Measurements from ENCODE around the gene PREX1.

PREX1 gene

DNA sequence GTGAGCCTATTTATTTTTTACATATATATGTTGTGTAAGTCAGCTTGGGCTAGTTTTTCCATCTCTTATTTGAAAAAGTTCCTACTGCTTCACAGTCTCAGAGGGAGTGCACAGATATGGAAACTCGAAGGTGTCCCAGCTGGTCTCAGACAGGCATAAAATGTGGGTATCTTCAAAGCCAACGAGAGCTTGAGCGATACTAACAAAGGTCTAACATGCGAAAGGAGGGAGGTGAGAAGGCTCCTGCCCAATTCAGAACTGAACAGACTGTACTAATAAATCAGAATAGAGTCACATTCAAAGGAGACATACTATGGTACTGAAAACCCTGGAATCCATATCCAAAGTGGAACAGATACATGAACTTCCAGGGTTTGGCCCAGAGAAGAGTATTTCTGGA lies 113.0 kb downstream of the PREX1 start:
- H3K4me3 ChIP-seq (ENCODE audit: control insufficient read depth in 1 of 7, extremely low read depth in 1 of 7, insufficient read depth in 4 of 7, low read depth in 2 of 7, low read length in 6 of 7): no peak overlapping the region
- DNase-seq: no peak
- no peaks in the 10 kb centered on the region for H3K27me3 ChIP-seq (replicated peaks in 2 of 5; ENCODE audit: control insufficient read depth in 4 of 5, insufficient read depth in 5 of 5, low read length in 4 of 5)
- CTCF ChIA-PET: interaction anchor here (1.1 kb wide), 1 partner anchor 24 kb away, joined by 3 read pairs; no protein-coding TSS in a partner anchor
- H3K4me1 ChIP-seq (ENCODE audit: control extremely low read depth in 1 of 4, control insufficient read depth in 4 of 4, insufficient read depth in 4 of 4, low read length in 3 of 4): peaks cover 18 to 54% (median 41%) of the 10 kb centered on the region in 4 experiments
- 96% methylated on average over 3 of the region's 4 CpGs for WGBS (ENCODE audit: insufficient coverage)
- POLR2A ChIA-PET: interaction anchor here (0.7 kb wide), 1 partner anchor 99 kb away, joined by 3 read pairs; no protein-coding TSS in a partner anchor
- H3K9me3 ChIP-seq (ENCODE audit: control extremely low read depth in 1 of 5, control insufficient read depth in 4 of 5, insufficient read depth in 2 of 5, low read depth in 1 of 5, low read length in 4 of 5): no peaks in the 10 kb centered on the region
- H3K27ac ChIP-seq (ENCODE audit: insufficient read depth in 1 of 2, low read depth in 1 of 2, low read length in 2 of 2, poor library complexity in 1 of 2, severe bottlenecking in 2 of 2): no peak overlapping the region
- H3K36me3 ChIP-seq (ENCODE audit: control insufficient read depth in 4 of 4, insufficient read depth in 4 of 4, low read length in 3 of 4): peaks cover 0 to 4% (median 2%) of the 10 kb centered on the region in 4 experiments

DNA sequence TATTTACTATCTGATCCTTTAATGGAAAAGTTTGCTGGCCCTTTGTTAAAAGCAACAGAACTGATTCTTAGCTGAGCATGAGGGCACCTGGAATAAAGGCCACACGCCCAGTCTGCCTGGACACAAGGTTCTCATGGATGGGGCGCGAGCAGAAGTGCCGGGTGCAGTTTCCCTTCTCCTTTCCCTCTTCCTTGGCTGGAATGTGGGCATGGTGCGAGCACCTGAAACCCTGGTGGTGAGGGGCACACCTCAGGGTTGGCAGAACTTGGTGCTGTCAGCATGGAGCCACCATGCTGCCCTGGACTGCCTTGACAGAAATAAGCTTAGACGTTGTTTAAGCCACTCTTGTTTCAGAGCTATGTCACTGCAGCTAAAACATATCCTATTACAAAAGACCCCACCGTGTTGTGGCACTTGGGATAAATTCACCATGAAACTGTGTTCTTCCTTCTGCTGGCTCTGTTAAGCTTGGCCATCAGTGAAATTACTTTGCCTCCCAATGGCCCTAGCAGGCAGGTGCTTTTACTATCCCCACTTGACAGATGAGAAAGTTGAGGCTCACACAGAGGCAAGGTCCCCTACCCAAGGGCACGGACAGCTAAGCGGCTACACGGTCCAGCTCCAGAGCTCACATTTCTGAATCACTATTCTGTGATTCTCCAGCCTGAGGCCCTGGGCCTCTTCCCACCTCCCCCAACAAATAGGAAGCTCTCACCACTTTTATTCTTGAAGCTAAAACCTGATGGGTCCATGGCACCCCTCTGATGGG lies 115.9 kb downstream of the PREX1 start:
- peaks cover 4 to 28% (median 21%) of the 10 kb centered on the region in 4 experiments for H3K4me1 ChIP-seq (ENCODE audit: control extremely low read depth in 1 of 4, control insufficient read depth in 4 of 4, insufficient read depth in 4 of 4, low read length in 3 of 4)
- H3K9me3 ChIP-seq (ENCODE audit: control extremely low read depth in 1 of 5, control insufficient read depth in 4 of 5, insufficient read depth in 2 of 5, low read depth in 1 of 5, low read length in 4 of 5): no peaks in the 10 kb centered on the region
- CTCF ChIA-PET: interaction anchor here (0.7 to 2.2 kb wide), 8 partner anchors 11 to 90 kb away, joined by 3 to 7 read pairs (median 3); no protein-coding TSS in a partner anchor
- no peak overlapping the region for H3K27ac ChIP-seq (ENCODE audit: insufficient read depth in 1 of 2, low read depth in 1 of 2, low read length in 2 of 2, poor library complexity in 1 of 2, severe bottlenecking in 2 of 2)
- 97% methylated on average over 8 of the region's 10 CpGs for WGBS (ENCODE audit: insufficient coverage)
- H3K4me3 ChIP-seq (ENCODE audit: control insufficient read depth in 1 of 7, extremely low read depth in 1 of 7, insufficient read depth in 4 of 7, low read depth in 2 of 7, low read length in 6 of 7): no peak overlapping the region
- peaks cover 0 to 19% (median 8%) of the 10 kb centered on the region in 4 experiments for H3K36me3 ChIP-seq (ENCODE audit: control insufficient read depth in 4 of 4, insufficient read depth in 4 of 4, low read length in 3 of 4)
- POLR2A ChIA-PET: no interaction called here
- DNase-seq: no peak
- no peaks in the 10 kb centered on the region for H3K27me3 ChIP-seq (replicated peaks in 2 of 5; ENCODE audit: control insufficient read depth in 4 of 5, insufficient read depth in 5 of 5, low read length in 4 of 5)

DNA sequence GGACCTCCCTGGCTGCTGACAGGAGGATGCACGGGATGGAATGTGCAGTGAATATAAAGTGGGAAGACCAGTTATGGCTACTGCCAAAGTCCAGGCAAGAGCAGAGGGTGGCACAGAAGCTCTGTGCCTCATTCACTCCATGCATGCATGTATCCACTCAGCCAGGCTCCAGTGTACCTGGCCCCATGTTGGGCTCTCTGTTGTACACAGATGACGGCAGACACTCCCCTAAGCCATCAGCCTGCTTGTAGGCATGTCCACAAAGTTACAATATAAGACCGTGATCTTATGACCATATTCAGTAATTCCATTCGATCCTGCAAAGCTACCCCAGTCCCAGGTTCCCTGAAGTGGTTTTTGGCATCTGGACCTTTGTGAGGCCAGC lies 116.8 kb downstream of the PREX1 start:
- WGBS (ENCODE audit: insufficient coverage): 98% methylated on average over 4 of the region's 4 CpGs
- H3K27ac ChIP-seq (ENCODE audit: insufficient read depth in 1 of 2, low read depth in 1 of 2, low read length in 2 of 2, poor library complexity in 1 of 2, severe bottlenecking in 2 of 2): no peak overlapping the region
- H3K4me1 ChIP-seq (ENCODE audit: control extremely low read depth in 1 of 4, control insufficient read depth in 4 of 4, insufficient read depth in 4 of 4, low read length in 3 of 4): peaks cover 2 to 28% (median 16%) of the 10 kb centered on the region in 4 experiments
- H3K4me3 ChIP-seq (ENCODE audit: control insufficient read depth in 1 of 7, extremely low read depth in 1 of 7, insufficient read depth in 4 of 7, low read depth in 2 of 7, low read length in 6 of 7): no peak overlapping the region
- POLR2A ChIA-PET: no interaction called here
- no peak for DNase-seq
- H3K36me3 ChIP-seq (ENCODE audit: control insufficient read depth in 4 of 4, insufficient read depth in 4 of 4, low read length in 3 of 4): peaks cover 0 to 28% (median 10%) of the 10 kb centered on the region in 4 experiments
- H3K27me3 ChIP-seq (replicated peaks in 2 of 5; ENCODE audit: control insufficient read depth in 4 of 5, insufficient read depth in 5 of 5, low read length in 4 of 5): no peaks in the 10 kb centered on the region
- H3K9me3 ChIP-seq (ENCODE audit: control extremely low read depth in 1 of 5, control insufficient read depth in 4 of 5, insufficient read depth in 2 of 5, low read depth in 1 of 5, low read length in 4 of 5): no peaks in the 10 kb centered on the region
- CTCF ChIA-PET: interaction anchor here (1.2 to 2.2 kb wide), 4 partner anchors 8 to 36 kb away, joined by 3 to 7 read pairs (median 5); no protein-coding TSS in a partner anchor

DNA sequence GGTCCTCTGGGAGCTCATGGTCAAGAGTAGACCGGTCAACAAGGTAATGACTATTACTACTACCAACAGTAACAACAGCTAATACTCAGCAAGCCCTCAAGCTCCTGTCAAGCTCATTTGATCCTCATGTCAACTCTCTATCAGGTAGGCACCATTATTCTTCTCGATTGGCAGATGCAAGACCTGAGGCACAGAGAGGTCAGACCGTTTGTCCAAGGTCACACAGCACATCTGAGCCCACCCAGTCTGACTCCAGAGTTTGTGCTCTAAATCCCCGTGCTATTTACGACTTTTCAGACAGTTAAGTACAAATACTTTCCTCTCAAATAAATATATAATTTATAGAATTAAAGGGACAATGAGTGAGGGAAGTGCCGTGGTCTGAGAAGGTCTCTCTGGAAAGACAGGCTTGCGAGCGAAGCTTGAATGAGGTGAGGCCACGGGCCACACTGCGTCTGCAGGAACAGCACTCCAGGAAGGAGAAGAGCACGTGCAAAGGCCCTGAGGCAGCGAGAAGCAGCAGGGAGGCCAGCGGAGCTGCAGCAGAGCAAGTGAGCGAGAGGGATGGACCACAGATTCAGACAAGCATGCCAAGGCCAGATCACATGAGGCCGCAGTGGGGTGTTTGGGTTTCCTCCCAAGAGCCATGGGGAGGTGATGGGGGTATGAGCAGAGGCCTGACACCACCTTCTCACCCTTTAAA lies 117.3 kb downstream of the PREX1 start:
- H3K4me3 ChIP-seq (ENCODE audit: control insufficient read depth in 1 of 7, extremely low read depth in 1 of 7, insufficient read depth in 4 of 7, low read depth in 2 of 7, low read length in 6 of 7): no peak overlapping the region
- CTCF ChIA-PET: interaction anchor here (1.2 to 2.2 kb wide), 3 partner anchors 9 to 37 kb away, joined by 3 to 6 read pairs (median 4); no protein-coding TSS in a partner anchor
- H3K36me3 ChIP-seq (ENCODE audit: control insufficient read depth in 4 of 4, insufficient read depth in 4 of 4, low read length in 3 of 4): peaks cover 0 to 28% (median 12%) of the 10 kb centered on the region in 4 experiments
- no peak for DNase-seq
- H3K27me3 ChIP-seq (replicated peaks in 2 of 5; ENCODE audit: control insufficient read depth in 4 of 5, insufficient read depth in 5 of 5, low read length in 4 of 5): no peaks in the 10 kb centered on the region
- POLR2A ChIA-PET: no interaction called here
- no peaks in the 10 kb centered on the region for H3K9me3 ChIP-seq (ENCODE audit: control extremely low read depth in 1 of 5, control insufficient read depth in 4 of 5, insufficient read depth in 2 of 5, low read depth in 1 of 5, low read length in 4 of 5)
- WGBS (ENCODE audit: insufficient coverage): 99% methylated on average over 9 of the region's 15 CpGs
- peaks cover 0 to 24% (median 11%) of the 10 kb centered on the region in 4 experiments for H3K4me1 ChIP-seq (ENCODE audit: control extremely low read depth in 1 of 4, control insufficient read depth in 4 of 4, insufficient read depth in 4 of 4, low read length in 3 of 4)
- H3K27ac ChIP-seq (ENCODE audit: insufficient read depth in 1 of 2, low read depth in 1 of 2, low read length in 2 of 2, poor library complexity in 1 of 2, severe bottlenecking in 2 of 2): no peak overlapping the region

DNA sequence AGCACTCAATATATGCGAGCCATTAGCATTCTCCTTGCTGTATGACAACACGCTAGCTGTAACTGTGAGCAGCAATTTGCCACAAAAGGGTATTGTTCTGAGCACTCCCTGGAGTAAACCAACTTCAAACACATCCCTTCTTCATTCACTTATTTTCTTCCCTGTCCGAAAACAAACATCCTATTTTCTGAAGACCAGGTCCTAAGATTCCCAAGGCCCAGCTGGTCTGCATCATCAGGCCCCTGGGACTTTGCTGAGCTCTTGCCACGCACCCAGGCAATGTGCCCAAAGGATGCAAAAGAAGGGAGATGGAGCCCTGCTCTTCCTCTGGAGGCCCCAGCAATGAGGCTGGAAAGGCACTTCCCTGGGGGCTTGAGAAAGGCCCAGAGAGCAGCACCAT lies 118.1 kb downstream of the PREX1 start:
- no peak overlapping the region for H3K4me3 ChIP-seq (ENCODE audit: control insufficient read depth in 1 of 7, extremely low read depth in 1 of 7, insufficient read depth in 4 of 7, low read depth in 2 of 7, low read length in 6 of 7)
- peaks cover 0 to 22% (median 11%) of the 10 kb centered on the region in 4 experiments for H3K4me1 ChIP-seq (ENCODE audit: control extremely low read depth in 1 of 4, control insufficient read depth in 4 of 4, insufficient read depth in 4 of 4, low read length in 3 of 4)
- no peak overlapping the region for H3K27ac ChIP-seq (ENCODE audit: insufficient read depth in 1 of 2, low read depth in 1 of 2, low read length in 2 of 2, poor library complexity in 1 of 2, severe bottlenecking in 2 of 2)
- ChIA-PET POLR2A (no interaction called here), CTCF (no interaction called here)
- H3K36me3 ChIP-seq (ENCODE audit: control insufficient read depth in 4 of 4, insufficient read depth in 4 of 4, low read length in 3 of 4): peaks cover 0 to 31% (median 15%) of the 10 kb centered on the region in 4 experiments
- no peaks in the 10 kb centered on the region for H3K27me3 ChIP-seq (replicated peaks in 2 of 5; ENCODE audit: control insufficient read depth in 4 of 5, insufficient read depth in 5 of 5, low read length in 4 of 5)
- 93% methylated on average over 3 of the region's 4 CpGs for WGBS (ENCODE audit: insufficient coverage)
- no peaks in the 10 kb centered on the region for H3K9me3 ChIP-seq (ENCODE audit: control extremely low read depth in 1 of 5, control insufficient read depth in 4 of 5, insufficient read depth in 2 of 5, low read depth in 1 of 5, low read length in 4 of 5)
- DNase-seq: no peak

GRCh38 chr20:48709058-48709691 lies 118.6 kb downstream of the PREX1 start:
- H3K27me3 ChIP-seq (replicated peaks in 2 of 5; ENCODE audit: control insufficient read depth in 4 of 5, insufficient read depth in 5 of 5, low read length in 4 of 5): no peaks in the 10 kb centered on the region
- peaks cover 0 to 31% (median 16%) of the 10 kb centered on the region in 4 experiments for H3K36me3 ChIP-seq (ENCODE audit: control insufficient read depth in 4 of 4, insufficient read depth in 4 of 4, low read length in 3 of 4)
- DNase-seq: no peak
- 91% methylated on average over 17 of the region's 18 CpGs for WGBS (ENCODE audit: insufficient coverage)
- H3K4me3 ChIP-seq (ENCODE audit: control insufficient read depth in 1 of 7, extremely low read depth in 1 of 7, insufficient read depth in 4 of 7, low read depth in 2 of 7, low read length in 6 of 7): no peak overlapping the region
- peaks cover 0 to 22% (median 11%) of the 10 kb centered on the region in 4 experiments for H3K4me1 ChIP-seq (ENCODE audit: control extremely low read depth in 1 of 4, control insufficient read depth in 4 of 4, insufficient read depth in 4 of 4, low read length in 3 of 4)
- no peaks in the 10 kb centered on the region for H3K9me3 ChIP-seq (ENCODE audit: control extremely low read depth in 1 of 5, control insufficient read depth in 4 of 5, insufficient read depth in 2 of 5, low read depth in 1 of 5, low read length in 4 of 5)
- CTCF ChIA-PET: interaction anchor here (1.4 kb wide), 1 partner anchor 25 kb away, joined by 4 read pairs; no protein-coding TSS in a partner anchor
- no peak overlapping the region for H3K27ac ChIP-seq (ENCODE audit: insufficient read depth in 1 of 2, low read depth in 1 of 2, low read length in 2 of 2, poor library complexity in 1 of 2, severe bottlenecking in 2 of 2)
- POLR2A ChIA-PET: no interaction called here

Data from common myeloid progenitor, CD34-positive (primary cell).